ENCODE measurements around the gene RAB11FIP4. TPM values are rescaled to one million over a fixed set of nuclear protein-coding genes. Genes with fewer than 3 reads are reported as not detected.

The RAB11FIP4 gene
- polyA plus RNA-seq, 1 of the 3 experiments (the other 2 are of a cell fraction) = 9.4 TPM

DNA sequence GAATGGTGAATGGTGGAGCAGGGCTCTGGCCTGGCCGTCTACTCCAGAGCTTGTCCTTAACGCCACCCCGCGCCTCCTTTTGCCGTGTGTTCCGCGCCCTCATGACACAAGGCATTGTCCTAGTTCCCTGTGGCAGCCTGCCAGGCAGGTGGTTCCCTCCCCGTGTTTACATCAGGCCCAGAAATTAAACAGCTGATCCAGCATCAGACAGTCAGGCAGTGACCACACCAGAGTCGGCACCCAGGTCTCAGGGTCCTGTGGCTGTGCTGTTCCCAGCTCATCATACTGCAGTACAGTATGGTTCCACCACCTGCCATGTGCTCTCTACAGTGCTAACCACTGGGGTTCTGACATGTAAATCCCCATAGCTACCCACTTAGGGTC, 119.7 kb downstream of the RAB11FIP4 start:
- H3K4me2 ChIP-seq = no peak overlapping the region
- H3K4me1 ChIP-seq (ENCODE audit: control insufficient read depth in 1 of 2, insufficient read depth in 2 of 2, low read depth in 1 of 2, low read length in 1 of 2) = peaks cover 0 to 55% of the 10 kb centered on the region in 2 experiments; a peak in 1 of 4 replicates
- no peak overlapping the region for H3K9ac ChIP-seq
- no peaks in the 10 kb centered on the region for H3K36me3 ChIP-seq (replicated peaks in 1 of 2; ENCODE audit: control insufficient read depth in 1 of 2, insufficient read depth in 2 of 2, low read length in 1 of 2)
- H3K79me2 ChIP-seq (ENCODE audit: insufficient read depth) = no peaks in the 10 kb centered on the region
- no peak overlapping the region for H3K4me3 ChIP-seq (ENCODE audit: low read depth in 2 of 2, low read length in 1 of 2)
- H3K27me3 ChIP-seq (ENCODE audit: insufficient read depth) = no peaks in the 10 kb centered on the region
- WGBS (ENCODE audit: low lambda C conversion rate) = 85% methylated on average over 9 of the region's 9 CpGs
- no peaks in the 10 kb centered on the region for H3F3A ChIP-seq (replicated peaks; ENCODE audit: insufficient read depth)
- H3K9me2 ChIP-seq = no peaks in the 10 kb centered on the region
- H3K9me3 ChIP-seq = no peaks in the 10 kb centered on the region
- TF ChIP-seq EZH2phosphoT487 (IDR thresholded peaks at IDR 0.05; ENCODE audit: borderline replicate concordance, low read depth) (no peak), TEAD4 (IDR thresholded peaks at IDR 0.05; ENCODE audit: borderline replicate concordance, insufficient read depth) (no peak)
- TF ChIP-seq, protein P1, sequence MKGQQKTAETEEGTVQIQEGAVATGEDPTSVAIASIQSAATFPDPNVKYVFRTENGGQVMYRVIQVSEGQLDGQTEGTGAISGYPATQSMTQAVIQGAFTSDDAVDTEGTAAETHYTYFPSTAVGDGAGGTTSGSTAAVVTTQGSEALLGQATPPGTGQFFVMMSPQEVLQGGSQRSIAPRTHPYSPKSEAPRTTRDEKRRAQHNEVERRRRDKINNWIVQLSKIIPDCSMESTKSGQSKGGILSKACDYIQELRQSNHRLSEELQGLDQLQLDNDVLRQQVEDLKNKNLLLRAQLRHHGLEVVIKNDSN (IDR thresholded peaks at IDR 0.05; ENCODE audit: borderline replicate concordance, low read depth) = no peak
- H3K27ac ChIP-seq (ENCODE audit: low read depth in 2 of 2, low read length in 1 of 2) = no peak overlapping the region
- CTCF ChIA-PET = interaction anchor here (0.9 to 5.1 kb wide), 9 partner anchors 12 to 132 kb away, joined by 3 to 24 read pairs (median 4); no protein-coding TSS in a partner anchor
- H2AFZ ChIP-seq (ENCODE audit: low read depth) = no peak overlapping the region
- DNase-seq = no peak
- H4K20me1 ChIP-seq (ENCODE audit: insufficient read depth) = no peaks in the 10 kb centered on the region
- POLR2A ChIA-PET = interaction anchor here (1.9 kb wide), 1 partner anchor 11 kb away, joined by 6 read pairs; no protein-coding TSS in a partner anchor

DNA sequence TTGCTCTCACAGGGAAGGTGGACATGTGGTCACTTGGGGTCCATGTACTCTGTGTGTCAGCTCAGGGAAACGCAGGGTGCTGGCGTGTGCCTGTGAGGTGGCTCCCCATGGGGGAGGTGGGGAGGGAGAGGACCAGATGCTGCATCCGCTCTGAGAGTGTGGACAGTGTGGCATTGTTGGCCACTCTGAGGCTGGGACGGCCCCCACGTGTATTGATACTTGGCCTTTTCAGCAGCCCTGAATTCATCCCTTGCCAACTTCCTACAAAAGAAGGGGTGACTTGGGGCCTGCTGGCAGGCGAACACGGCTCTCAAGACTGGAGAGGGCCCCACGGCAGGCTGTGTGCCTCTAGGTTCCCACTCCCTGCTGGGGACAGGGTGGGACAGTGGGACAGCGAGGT, 120.1 kb downstream of the RAB11FIP4 start:
- CTCF ChIA-PET = interaction anchor here (1.2 to 5.1 kb wide), 7 partner anchors 12 to 133 kb away, joined by 3 to 24 read pairs (median 4); no protein-coding TSS in a partner anchor
- POLR2A ChIA-PET = interaction anchor here (1.9 kb wide), 1 partner anchor 11 kb away, joined by 6 read pairs; no protein-coding TSS in a partner anchor

DNA sequence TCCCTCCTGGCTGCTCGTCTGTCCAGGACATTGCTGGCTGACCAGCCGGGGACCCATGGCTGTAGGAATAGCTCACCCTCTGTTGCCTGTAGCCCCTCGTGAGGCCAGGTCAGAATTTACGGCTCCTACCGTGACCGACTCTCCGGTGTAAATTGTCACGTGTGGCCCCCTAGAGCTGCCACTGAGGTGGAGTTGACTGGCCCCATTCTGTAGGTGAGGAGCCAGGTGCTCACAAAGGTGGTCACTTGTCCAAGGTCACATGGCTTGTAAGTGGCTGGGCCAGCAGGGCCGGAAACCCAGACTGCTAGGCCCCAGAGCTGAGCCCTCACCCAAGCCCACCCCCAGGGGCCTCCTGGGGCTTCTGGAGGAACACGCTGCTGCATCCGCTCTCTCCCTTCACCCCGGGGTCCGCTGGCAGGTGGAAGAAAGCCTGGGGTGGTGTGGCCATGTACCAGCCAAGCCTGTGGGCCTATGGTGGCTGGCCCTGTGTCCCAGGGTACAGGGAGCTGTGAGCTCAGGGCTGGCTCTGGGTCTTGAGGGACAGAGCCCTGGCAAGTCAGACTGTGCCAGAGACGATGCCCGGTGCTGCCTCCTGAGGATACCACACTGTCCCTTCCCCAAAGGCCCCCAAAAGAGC, 120.7 kb downstream of the RAB11FIP4 start:
- H3K4me2 ChIP-seq = no peak overlapping the region
- H3K27me3 ChIP-seq (ENCODE audit: insufficient read depth) = no peaks in the 10 kb centered on the region
- TF ChIP-seq, protein P2, sequence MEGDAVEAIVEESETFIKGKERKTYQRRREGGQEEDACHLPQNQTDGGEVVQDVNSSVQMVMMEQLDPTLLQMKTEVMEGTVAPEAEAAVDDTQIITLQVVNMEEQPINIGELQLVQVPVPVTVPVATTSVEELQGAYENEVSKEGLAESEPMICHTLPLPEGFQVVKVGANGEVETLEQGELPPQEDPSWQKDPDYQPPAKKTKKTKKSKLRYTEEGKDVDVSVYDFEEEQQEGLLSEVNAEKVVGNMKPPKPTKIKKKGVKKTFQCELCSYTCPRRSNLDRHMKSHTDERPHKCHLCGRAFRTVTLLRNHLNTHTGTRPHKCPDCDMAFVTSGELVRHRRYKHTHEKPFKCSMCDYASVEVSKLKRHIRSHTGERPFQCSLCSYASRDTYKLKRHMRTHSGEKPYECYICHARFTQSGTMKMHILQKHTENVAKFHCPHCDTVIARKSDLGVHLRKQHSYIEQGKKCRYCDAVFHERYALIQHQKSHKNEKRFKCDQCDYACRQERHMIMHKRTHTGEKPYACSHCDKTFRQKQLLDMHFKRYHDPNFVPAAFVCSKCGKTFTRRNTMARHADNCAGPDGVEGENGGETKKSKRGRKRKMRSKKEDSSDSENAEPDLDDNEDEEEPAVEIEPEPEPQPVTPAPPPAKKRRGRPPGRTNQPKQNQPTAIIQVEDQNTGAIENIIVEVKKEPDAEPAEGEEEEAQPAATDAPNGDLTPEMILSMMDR (IDR thresholded peaks at IDR 0.05) = no peak
- TF ChIP-seq TEAD4 (IDR thresholded peaks at IDR 0.05; ENCODE audit: borderline replicate concordance, insufficient read depth) (no peak), CHD2 (IDR thresholded peaks at IDR 0.05; ENCODE audit: low read length, partially characterized antibody) (no peak), GATA2 (CRISPR knock-in tag; IDR thresholded peaks at IDR 0.05) (no peak), FOSL2 (IDR thresholded peaks at IDR 0.05; ENCODE audit: borderline replicate concordance, low read depth) (no peak), EZH2phosphoT487 (IDR thresholded peaks at IDR 0.05; ENCODE audit: borderline replicate concordance, low read depth) (no peak), NFIC (IDR thresholded peaks at IDR 0.05; ENCODE audit: borderline replicate concordance) (no peak), SMC3 (IDR thresholded peaks at IDR 0.05; ENCODE audit: low read depth, low read length) (no peak), NRF1 (IDR thresholded peaks at IDR 0.05; ENCODE audit: low read depth, low read length) (no peak), FOXJ3 (CRISPR knock-in tag; IDR thresholded peaks at IDR 0.05) (no peak), JUND (IDR thresholded peaks at IDR 0.05) (no peak), YY1 (IDR thresholded peaks at IDR 0.05; ENCODE audit: low read depth) (no peak), POLR2AphosphoS5 (IDR thresholded peaks at IDR 0.05; ENCODE audit: low read depth, low read length) (no peak), MEF2A (IDR thresholded peaks at IDR 0.05; ENCODE audit: borderline replicate concordance, low read depth) (no peak)
- TF ChIP-seq, protein P3, sequence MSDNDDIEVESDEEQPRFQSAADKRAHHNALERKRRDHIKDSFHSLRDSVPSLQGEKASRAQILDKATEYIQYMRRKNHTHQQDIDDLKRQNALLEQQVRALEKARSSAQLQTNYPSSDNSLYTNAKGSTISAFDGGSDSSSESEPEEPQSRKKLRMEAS (IDR thresholded peaks at IDR 0.05; ENCODE audit: low read depth) = no peak
- TF ChIP-seq, protein P4, sequence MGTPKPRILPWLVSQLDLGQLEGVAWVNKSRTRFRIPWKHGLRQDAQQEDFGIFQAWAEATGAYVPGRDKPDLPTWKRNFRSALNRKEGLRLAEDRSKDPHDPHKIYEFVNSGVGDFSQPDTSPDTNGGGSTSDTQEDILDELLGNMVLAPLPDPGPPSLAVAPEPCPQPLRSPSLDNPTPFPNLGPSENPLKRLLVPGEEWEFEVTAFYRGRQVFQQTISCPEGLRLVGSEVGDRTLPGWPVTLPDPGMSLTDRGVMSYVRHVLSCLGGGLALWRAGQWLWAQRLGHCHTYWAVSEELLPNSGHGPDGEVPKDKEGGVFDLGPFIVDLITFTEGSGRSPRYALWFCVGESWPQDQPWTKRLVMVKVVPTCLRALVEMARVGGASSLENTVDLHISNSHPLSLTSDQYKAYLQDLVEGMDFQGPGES (IDR thresholded peaks at IDR 0.05; ENCODE audit: low read depth, low read length) = no peak
- no peaks in the 10 kb centered on the region for H4K20me1 ChIP-seq (ENCODE audit: insufficient read depth)
- no peak for DNase-seq
- H3K27ac ChIP-seq (ENCODE audit: low read depth in 2 of 2, low read length in 1 of 2) = no peak overlapping the region
- no peak overlapping the region for H2AFZ ChIP-seq (ENCODE audit: low read depth)
- H3K4me1 ChIP-seq (ENCODE audit: control insufficient read depth in 1 of 2, insufficient read depth in 2 of 2, low read depth in 1 of 2, low read length in 1 of 2) = peaks cover 0 to 56% of the 10 kb centered on the region in 2 experiments; a peak in 1 of 4 replicates
- ChIA-PET CTCF (interaction anchor here (0.8 to 5.1 kb wide), 6 partner anchors 13 to 133 kb away, joined by 3 to 24 read pairs (median 3); no protein-coding TSS in a partner anchor), POLR2A (interaction anchor here (1.9 kb wide), 1 partner anchor 10 kb away, joined by 6 read pairs; no protein-coding TSS in a partner anchor)
- no peak overlapping the region for H3K9ac ChIP-seq
- H3K9me2 ChIP-seq = no peaks in the 10 kb centered on the region
- no peaks in the 10 kb centered on the region for H3K79me2 ChIP-seq (ENCODE audit: insufficient read depth)
- no peaks in the 10 kb centered on the region for H3F3A ChIP-seq (replicated peaks; ENCODE audit: insufficient read depth)
- no peak overlapping the region for H3K4me3 ChIP-seq (ENCODE audit: low read depth in 2 of 2, low read length in 1 of 2)
- no peaks in the 10 kb centered on the region for H3K36me3 ChIP-seq (replicated peaks in 1 of 2; ENCODE audit: control insufficient read depth in 1 of 2, insufficient read depth in 2 of 2, low read length in 1 of 2)
- no peaks in the 10 kb centered on the region for H3K9me3 ChIP-seq
- WGBS (ENCODE audit: low lambda C conversion rate) = 97% methylated on average over 6 of the region's 15 CpGs

More for the DNA sequence above, 120.1 kb downstream of the RAB11FIP4 start:
- no peaks in the 10 kb centered on the region for H3K9me3 ChIP-seq
- H3K4me3 ChIP-seq (ENCODE audit: low read depth in 2 of 2, low read length in 1 of 2) = no peak overlapping the region
- H3K36me3 ChIP-seq (replicated peaks in 1 of 2; ENCODE audit: control insufficient read depth in 1 of 2, insufficient read depth in 2 of 2, low read length in 1 of 2) = no peaks in the 10 kb centered on the region
- no peak overlapping the region for H3K9ac ChIP-seq
- H3K4me2 ChIP-seq = no peak overlapping the region
- no peaks in the 10 kb centered on the region for H3K9me2 ChIP-seq
- H3K4me1 ChIP-seq (ENCODE audit: control insufficient read depth in 1 of 2, insufficient read depth in 2 of 2, low read depth in 1 of 2, low read length in 1 of 2) = peaks cover 0 to 55% of the 10 kb centered on the region in 2 experiments; a peak in 1 of 4 replicates
- H4K20me1 ChIP-seq (ENCODE audit: insufficient read depth) = no peaks in the 10 kb centered on the region
- no peak overlapping the region for H3K27ac ChIP-seq (ENCODE audit: low read depth in 2 of 2, low read length in 1 of 2)
- H2AFZ ChIP-seq (ENCODE audit: low read depth) = no peak overlapping the region
- 88% methylated on average over 7 of the region's 9 CpGs for WGBS (ENCODE audit: low lambda C conversion rate)
- no peak for DNase-seq
- no peaks in the 10 kb centered on the region for H3F3A ChIP-seq (replicated peaks; ENCODE audit: insufficient read depth)
- H3K27me3 ChIP-seq (ENCODE audit: insufficient read depth) = no peaks in the 10 kb centered on the region
- TF ChIP-seq FOSL2 (IDR thresholded peaks at IDR 0.05; ENCODE audit: borderline replicate concordance, low read depth) = no peak
- no peaks in the 10 kb centered on the region for H3K79me2 ChIP-seq (ENCODE audit: insufficient read depth)
